HG03469 (cell line): ENCODE results near the gene LY6G5C.

Source experiments
- ATAC-seq: cut with Tn5 transposase; IDR thresholded peaks from one replicate; pipeline ENCODE4 v1.9.1; 2021; ENCODE audit warnings: mild to moderate bottlenecking, moderate library complexity, moderate number of reproducible peaks; ENCODE audit not compliant: unreplicated experiment

Gene LY6G5C

DNA sequence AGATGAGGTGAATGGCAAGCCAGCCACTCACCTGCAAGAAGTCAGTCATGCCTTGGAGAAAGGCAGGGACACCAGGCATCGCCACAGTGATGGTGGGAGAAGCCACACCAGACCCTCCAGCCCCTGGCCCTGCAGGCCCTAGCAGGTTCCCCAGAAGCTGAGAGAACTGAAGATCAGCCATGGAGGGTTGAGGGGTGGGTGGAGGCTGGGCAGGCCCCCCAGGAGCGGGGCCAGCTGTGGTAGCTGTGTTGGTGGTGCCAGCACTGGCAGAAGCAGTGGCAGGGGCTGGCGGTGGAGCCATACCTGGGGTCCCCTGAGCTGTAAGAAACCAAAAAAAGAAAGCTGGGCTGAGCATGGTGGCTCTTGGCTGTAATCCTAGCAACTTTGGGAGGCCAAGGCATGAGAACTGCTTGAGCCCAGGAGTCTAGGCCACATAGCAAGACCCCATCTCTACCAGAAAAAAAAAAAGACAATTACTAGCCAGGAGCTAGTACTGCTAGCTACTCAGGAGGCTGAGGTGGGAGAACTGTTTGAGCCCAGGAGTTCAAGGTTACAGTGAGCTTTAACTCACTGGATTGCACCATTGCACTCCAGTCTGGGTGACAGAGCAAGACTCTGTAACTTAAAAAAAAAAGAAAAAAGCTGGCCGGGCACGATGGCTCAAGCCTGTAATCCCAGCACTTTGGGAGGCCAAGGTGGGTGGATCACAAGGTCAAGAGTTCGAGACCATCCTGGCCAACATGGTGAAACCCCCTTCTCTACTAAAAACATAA lies 37.9 kb downstream of the LY6G5C start:
- no peak for ATAC-seq

DNA sequence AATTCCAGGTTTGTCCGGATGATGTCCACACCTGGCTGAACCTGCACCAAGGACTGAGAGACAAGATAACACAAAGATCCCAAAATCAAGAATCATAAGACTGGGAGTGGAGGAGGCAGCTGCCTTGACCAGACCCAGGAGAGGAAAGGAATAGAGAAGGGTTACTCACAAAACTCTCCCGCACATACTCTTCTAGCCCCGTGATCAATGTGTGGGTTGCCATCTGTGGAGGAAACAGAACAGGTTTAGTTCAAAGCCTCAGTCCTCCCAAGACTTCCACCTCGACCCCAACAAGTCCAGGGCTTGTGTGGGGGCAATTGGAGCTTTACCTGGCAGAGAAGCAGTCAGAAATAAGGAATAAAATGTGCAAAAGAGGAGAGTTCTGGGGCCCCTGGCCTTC lies 39.5 kb downstream of the LY6G5C start:
- no peak for ATAC-seq

DNA sequence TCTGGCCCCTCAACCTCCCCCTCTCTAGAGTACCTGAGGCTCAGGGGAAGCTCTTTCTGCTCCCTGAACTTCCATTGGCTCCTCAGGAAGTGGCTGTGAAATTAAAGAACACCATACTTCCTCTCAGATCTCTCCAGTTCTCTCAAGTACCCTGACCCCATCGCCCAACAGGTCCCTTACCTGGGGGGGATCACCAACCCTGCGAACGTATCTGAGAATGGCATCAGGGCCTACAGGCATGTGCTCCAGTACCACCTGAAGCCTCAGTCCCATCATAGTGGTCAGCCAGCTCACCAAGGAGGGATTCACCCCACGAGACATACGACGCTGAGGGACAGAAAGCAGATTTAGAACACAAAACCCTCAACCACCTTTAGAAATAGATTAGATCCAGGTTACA lies 40.3 kb downstream of the LY6G5C start:
- no peak for ATAC-seq

DNA sequence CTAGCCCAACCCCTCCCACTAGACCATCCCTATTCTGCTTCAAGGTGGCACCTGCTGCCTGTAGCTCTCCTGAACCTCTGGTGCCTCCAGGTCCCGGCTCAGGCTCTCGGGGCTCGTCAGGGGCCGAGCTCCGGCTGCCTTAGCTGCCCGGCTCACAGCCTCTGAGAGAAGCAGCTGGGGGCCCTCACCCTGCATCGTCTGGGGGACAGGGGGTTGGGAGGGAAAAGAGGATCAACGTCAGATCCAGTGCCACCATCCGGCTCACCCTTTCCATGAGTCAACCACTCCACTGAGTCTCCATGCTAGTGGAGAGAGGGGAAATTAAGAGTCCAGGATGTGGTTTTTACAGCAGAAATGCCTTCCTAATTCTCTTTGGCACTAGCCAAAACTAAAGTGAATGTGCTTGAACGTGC lies 41.4 kb downstream of the LY6G5C start:
- ATAC-seq, result no peak

DNA sequence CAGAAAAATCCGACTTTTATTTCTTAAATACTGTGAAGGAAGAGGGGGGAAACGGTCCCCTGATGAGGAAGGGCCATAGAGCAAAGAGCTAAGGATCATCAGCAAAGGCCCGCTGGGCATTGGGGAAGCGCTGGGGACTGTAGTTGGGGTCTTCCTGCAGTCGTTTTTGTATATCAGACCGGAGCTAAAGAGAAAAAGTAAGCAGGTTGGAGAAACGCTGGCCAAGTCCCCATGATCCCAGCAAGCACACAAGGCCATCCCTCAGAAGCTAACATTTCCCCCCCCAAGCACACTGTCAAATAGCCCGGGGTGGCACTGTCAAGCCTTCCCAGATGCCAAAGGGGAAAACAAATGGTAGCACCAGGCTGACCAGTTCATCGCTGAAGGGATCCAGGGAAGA lies 41.8 kb downstream of the LY6G5C start:
- ATAC-seq, result no peak

DNA sequence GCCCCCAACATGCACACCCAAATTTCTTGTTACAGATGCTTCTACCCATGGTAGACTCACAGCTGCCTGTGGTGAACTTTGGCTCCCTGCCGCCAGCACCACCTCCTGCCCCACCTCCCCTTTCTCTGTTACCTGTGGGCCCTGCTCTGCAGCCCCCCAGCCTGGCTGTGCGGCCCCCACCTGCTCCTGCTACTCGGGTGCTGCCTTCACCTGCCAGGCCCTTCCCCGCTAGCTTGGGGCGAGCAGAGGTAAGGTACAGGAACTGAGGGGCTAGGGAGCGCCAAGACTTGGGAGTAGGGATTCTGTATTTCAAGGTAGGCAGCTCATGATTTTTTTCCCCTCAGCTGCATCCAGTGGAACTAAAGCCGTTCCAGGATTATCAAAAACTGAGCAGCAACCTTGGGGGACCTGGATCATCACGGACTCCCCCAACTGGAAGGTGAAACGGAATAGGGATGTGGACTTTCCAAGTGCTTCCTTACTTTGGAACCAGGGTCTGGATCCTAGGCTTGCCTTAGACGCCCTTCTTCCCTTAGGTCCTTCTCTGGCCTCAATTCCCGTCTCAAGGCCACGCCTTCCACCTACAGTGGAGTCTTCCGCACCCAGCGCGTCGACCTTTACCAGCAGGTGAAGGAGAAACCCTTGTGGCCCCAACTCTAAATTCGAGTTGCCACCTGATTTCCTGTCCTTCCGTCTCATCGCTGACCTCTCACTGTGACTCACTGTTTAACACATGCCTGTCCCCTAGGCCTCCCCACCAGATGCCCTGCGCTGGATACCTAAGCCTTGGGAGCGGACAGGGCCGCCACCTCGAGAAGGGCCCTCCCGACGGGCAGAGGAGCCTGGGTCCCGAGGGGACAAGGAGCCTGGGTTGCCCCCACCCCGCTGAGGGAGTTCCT lies 43.9 kb downstream of the LY6G5C start:
- ATAC-seq, result no peak

DNA sequence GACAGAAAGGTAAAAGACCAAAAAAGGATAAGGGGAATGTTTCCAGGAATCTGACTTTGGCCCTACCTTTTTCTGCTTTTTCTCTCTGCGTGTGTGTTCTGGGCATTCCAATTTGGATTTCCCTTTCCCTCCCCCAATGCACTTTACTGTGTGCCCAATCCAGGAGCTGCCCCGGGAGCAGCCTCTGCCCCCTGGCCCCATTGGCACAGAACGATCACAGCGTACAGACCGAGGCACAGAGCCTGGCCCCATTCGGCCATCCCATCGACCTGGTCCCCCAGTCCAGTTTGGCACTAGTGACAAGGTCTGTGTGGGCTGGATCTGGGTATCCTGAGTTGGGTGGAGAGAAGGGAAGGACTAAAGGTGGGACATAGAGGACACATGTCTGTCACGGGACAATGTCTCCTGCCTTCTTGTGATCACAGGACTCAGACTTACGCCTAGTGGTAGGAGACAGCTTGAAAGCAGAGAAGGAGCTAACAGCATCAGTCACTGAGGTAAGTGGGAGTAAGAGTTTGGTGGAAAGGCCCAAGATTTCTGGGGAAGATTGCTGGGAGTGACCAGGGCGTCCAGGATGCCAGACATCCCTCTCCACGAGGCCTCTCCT lies 45.8 kb downstream of the LY6G5C start:
- ATAC-seq, result no peak

- ATAC-seq, result no peak
Observed at GRCh38 chr6:31634131-31634530, 46.7 kb downstream of the LY6G5C start.

- ATAC-seq, result no peak
Observed at GRCh38 chr6:31633447-31633846, 47.4 kb downstream of the LY6G5C start.

GRCh38 chr6:31632279-31632946 lies 48.5 kb downstream of the LY6G5C start:
- ATAC-seq, result no peak

DNA sequence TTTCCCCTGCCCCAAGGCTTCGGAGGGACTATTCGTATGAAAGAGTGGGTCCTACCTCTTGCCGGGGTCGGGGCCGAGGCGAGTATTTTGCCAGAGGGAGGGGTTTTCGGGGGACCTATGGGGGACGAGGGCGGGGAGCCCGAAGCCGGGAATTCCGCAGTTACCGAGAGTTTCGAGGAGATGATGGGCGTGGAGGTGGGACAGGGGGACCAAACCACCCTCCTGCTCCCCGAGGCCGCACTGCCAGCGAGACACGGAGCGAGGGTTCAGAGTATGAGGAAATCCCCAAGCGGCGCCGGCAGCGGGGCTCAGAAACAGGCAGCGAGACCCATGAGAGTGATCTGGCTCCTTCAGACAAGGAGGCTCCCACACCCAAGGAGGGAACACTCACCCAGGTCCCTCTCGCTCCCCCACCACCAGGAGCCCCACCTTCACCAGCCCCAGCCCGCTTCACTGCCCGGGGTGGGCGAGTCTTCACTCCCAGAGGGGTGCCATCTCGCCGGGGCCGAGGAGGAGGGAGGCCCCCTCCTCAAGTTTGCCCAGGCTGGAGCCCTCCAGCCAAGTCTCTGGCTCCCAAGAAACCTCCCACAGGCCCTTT lies 49.1 kb downstream of the LY6G5C start:
- no peak for ATAC-seq

DNA sequence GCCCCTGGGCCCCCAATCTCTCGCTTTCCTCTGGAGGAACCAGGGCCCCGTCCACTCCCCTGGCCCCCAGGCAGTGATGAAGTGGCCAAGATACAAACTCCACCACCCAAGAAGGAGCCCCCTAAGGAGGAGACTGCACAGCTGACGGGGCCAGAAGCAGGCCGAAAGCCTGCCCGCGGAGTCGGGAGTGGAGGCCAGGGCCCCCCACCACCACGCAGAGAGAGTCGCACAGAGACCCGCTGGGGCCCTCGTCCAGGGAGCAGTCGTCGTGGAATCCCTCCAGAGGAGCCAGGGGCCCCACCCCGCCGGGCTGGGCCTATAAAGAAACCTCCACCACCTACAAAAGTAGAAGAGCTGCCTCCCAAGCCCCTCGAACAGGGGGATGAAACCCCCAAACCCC lies 49.7 kb downstream of the LY6G5C start:
- no peak for ATAC-seq

DNA sequence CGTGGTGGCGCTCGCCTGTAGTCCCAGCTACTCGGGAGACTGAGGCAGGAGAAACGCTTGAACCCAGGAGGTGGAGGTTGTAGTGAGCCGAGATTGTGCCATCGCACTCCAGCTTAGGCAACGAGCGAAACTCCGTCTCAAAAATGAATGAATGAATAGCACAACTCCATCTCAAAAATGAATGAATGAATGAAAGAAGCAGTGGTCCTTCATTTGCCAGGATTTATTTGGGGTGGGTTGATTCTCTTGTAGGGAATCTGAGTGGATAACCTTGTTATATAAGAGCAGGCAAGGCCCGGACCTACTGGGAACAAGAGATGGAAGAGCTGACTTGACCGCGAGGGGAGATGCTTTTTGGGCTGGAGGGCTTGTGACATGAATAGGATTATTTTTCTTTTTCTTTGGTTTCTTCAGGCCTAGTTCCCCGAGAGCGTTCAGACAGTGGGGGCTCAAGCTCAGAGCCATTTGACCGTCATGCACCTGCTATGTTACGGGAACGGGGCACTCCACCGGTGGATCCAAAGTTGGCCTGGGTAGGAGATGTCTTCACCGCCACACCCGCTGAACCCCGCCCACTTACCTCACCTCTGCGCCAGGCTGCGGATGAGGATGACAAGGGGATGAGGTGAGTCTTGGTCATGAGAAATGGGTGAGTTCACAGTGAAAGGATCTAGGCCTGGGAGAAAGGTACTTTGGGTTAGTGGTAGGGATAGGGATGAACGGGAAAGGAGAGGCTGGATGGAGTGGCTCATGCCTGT lies 50.5 kb downstream of the LY6G5C start:
- ATAC-seq, result no peak

DNA sequence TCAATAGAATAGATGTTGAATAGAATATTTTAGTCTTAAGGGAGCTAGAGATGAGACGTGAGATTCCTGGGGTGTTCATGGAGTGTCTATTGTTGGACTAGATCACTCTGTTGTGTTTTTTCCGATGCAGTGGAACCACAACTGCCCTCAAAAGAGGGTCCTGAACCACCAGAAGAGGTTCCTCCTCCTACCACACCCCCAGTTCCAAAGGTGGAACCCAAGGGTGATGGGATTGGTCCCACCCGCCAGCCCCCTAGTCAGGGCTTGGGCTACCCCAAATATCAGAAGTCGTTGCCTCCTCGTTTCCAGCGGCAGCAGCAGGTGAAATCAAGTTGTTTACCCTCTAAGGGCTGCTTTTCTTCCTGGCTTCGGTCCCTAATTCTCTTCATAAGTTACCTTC lies 51.9 kb downstream of the LY6G5C start:
- ATAC-seq, result no peak

- no peak for ATAC-seq
Observed at GRCh38 chr6:31627690-31628287, 53.1 kb downstream of the LY6G5C start.

GRCh38 chr6:31626952-31627351 lies 53.9 kb downstream of the LY6G5C start:
- ATAC-seq, result no peak
